Heart right ventricle (tissue), 16 donors: ENCODE results near the gene TOR1B. TPM values are rescaled to one million over a fixed set of nuclear protein-coding genes. Genes with fewer than 3 reads are reported as not detected.

ENCODE experiments used
- ATAC-seq, 8 donors: fragments of 200-7000 bp; cut with Tn5 transposase; one replicate each; pipeline ENCODE4 v1.9.1; 2020; ENCODE audit warnings: mild to moderate bottlenecking in 8 of 8, moderate library complexity in 8 of 8, moderate number of reproducible peaks in 1 of 8
- DNase-seq, 2 donors: peaks; one replicate each; pipeline ENCODE4 v3.0.0-alpha.2; 2020
- H3K27ac ChIP-seq, 10 donors: fragments of 200-600 bp; sonication (generic) in 2 of 10; one replicate each; pipeline versions ENCODE4 v1.5.0 to v1.8.0; 2020 to 2022; ENCODE audit warnings: mild to moderate bottlenecking in 3 of 10
- H3K27me3 ChIP-seq, 7 donors: fragments of 200-600 bp; one replicate each; pipeline ENCODE4 v1.8.0; 2021 to 2022; ENCODE audit warnings: mild to moderate bottlenecking in 2 of 7
- H3K36me3 ChIP-seq, 9 donors: fragments of 200-600 bp; sonication (generic) in 1 of 9; one replicate each; pipeline versions ENCODE4 v1.5.0 to v1.8.0; 2020 to 2022; ENCODE audit warnings: mild to moderate bottlenecking in 2 of 9
- H3K4me1 ChIP-seq, 9 donors: fragments of 200-600 bp; sonication (generic) in 1 of 9; one replicate each; pipeline versions ENCODE4 v1.5.0 to v1.8.0; 2020 to 2022; ENCODE audit warnings: mild to moderate bottlenecking in 4 of 9
- H3K4me3 ChIP-seq, 10 donors: fragments of 200-600 bp; sonication (generic) in 2 of 10; one replicate each; pipeline versions ENCODE4 v1.5.0 to v1.8.0; 2020 to 2022; ENCODE audit warnings: mild to moderate bottlenecking in 7 of 10, moderate library complexity in 2 of 10
- H3K9me3 ChIP-seq, 11 donors: fragments of 200-600 bp in 10 of 11; sonication (generic) in 2 of 11; one replicate each; pipeline versions ENCODE4 v1.5.0 to v1.8.0; 2013 to 2022; ENCODE audit warnings: mild to moderate bottlenecking in 2 of 11, control low read depth in 1 of 11, moderate library complexity in 1 of 11
- CTCF ChIP-seq, 9 donors: fragments of 200-600 bp; sonication (generic) in 2 of 9; IDR thresholded peaks; one replicate each; pipeline versions ENCODE4 v1.5.0 to v1.8.0; 2021 to 2022; ENCODE audit warnings: antibody characterized with exemption in 9 of 9, mild to moderate bottlenecking in 5 of 9, moderate library complexity in 1 of 9
- WGBS, 2 donors: extraction: QIAGEN DNeasy Blood & Tissue Kit; methylation state at CpG; one replicate each; pipeline ENCODE4 v1.1.7; 2013; ENCODE audit warnings: inconsistent platforms in 1 of 2; 5-methylcytosine and 5-hydroxymethylcytosine counted together
- intact Hi-C, 10 donors: fragments of 100-400 bp; cut with DNase I; formaldehyde crosslinking; loops; one replicate each; pipeline versions ENCODE4 v1.11.1 to v1.14.2; 2022
- polyA plus RNA-seq, 2 donors: library from polyadenylated mRNA; stranded (reverse); fragments of 200-250 nt; gene quantifications; one replicate each; pipeline ENCODE4 v1.2.3, GENCODE V29; 2013
- total RNA-seq, 10 donors: library from RNA; stranded (reverse); fragmentation: NEBNext Ultra II Directional in 3 of 10; extraction: Animal tissue kit (Norgen Biotek cat#: 25700) in 3 of 10; gene quantifications; one replicate each; pipeline versions ENCODE4 v1.2.1 to v1.2.4, GENCODE V29; 2021 to 2023
- donor health status: Arrhythmogenic right ventricular cardiomyopathy.
- donor health status: ischemic (EF 13 %, LVEDD 7.1; RV severe dilation, severe dysfunction).
- donor health status: healthy with polysubstance abuse.
- donor health status: DM: no; HTN: yes; CAD: no.
- donor health status: DM: no; HTN: no; CAD: no.
- donor health status: ischemic (EF 25% LVEDD 6.9; RV normal size, moderate dysfunction).
- donor health status: ischemic (EF 25% LVEDD 5.7; RV mildly dilated, moderate dysfunction).
- donor health status: healthy.
- donor health status: DM: yes; HTN: yes; CAD: no.
- donor health status: Ischemic cardiomyopathy.
- donor health status: ischemic (EF 35%, LVEDD 5.7; RV mildly dilated, moderate dysfunction).
- donor health status: nonischemic (EF 11% LVEDD 7.7; RV severe dilation, severe dysfunction).
- donor health status: DM: yes; HTN: yes; CAD: no.
- donor health status: PGD.
- donor health status: ischemic (EF 29% LVEDD 5.4; RV normal size, mild dysfunction).
- donor health status: nonischemic (EF 23%, LVEDD 6.1; RV moderate dilation, normal function).

Gene TOR1B
- total and polyA plus RNA-seq, 12 donors = 6.4 to 13.8 (median 11.0) TPM

GRCh38 chr9:129765764-129766317, 37.1 kb upstream of the TOR1B start:
- TF ChIP-seq CTCF (IDR thresholded peaks at IDR 0.05) = no peak
- DNase-seq = no peak

GRCh38 chr9:129768486-129768885, 34.5 kb upstream of the TOR1B start:
- Histone ChIP-seq H3K4me1 (peaks cover 0 to 10% (median 0%) of the 10 kb centered on the region in 9 donors), H3K27me3 (no peaks in the 10 kb centered on the region), H3K36me3 (no peaks in the 10 kb centered on the region), H3K9me3 (no peaks in the 10 kb centered on the region), H3K4me3 (no peak overlapping the region), H3K27ac (no peak overlapping the region)
- intact Hi-C loops = no loop called here
- 92 to 97% methylated on average over 6 of the region's 6 CpGs for WGBS, 2 donors
- no peak for ATAC-seq
- no peak for TF ChIP-seq CTCF (IDR thresholded peaks at IDR 0.05)
- no peak for DNase-seq

More at GRCh38 chr9:129765764-129766317, 37.1 kb upstream of the TOR1B start:
- no peaks in the 10 kb centered on the region for H3K9me3 ChIP-seq
- H3K4me3 ChIP-seq = no peak overlapping the region
- H3K36me3 ChIP-seq = no peaks in the 10 kb centered on the region
- WGBS, 2 donors = 93 to 94% methylated on average over 4 of the region's 4 CpGs
- no peak for ATAC-seq
- peaks cover 0 to 23% (median 6%) of the 10 kb centered on the region in 9 donors for H3K4me1 ChIP-seq
- peaks cover 0 to 3% (median 0%) of the 10 kb centered on the region in 7 donors for H3K27me3 ChIP-seq
- intact Hi-C loops = no loop called here
- no peak overlapping the region for H3K27ac ChIP-seq

GRCh38 chr9:129769669-129770068, 33.3 kb upstream of the TOR1B start:
- no peak for ATAC-seq
- intact Hi-C loops = loop anchor here in 1 of 10 donors (10.0 kb wide), 1 partner anchor 635 kb away; no protein-coding TSS in a partner anchor
- peaks cover 0 to 15% (median 0%) of the 10 kb centered on the region in 9 donors for H3K4me1 ChIP-seq
- TF ChIP-seq CTCF (IDR thresholded peaks at IDR 0.05) = no peak
- 84 to 85% methylated on average over 5 of the region's 5 CpGs for WGBS, 2 donors
- no peaks in the 10 kb centered on the region for H3K27me3 ChIP-seq
- no peak overlapping the region for H3K27ac ChIP-seq
- H3K4me3 ChIP-seq = no peak overlapping the region
- no peaks in the 10 kb centered on the region for H3K9me3 ChIP-seq
- no peak for DNase-seq
- no peaks in the 10 kb centered on the region for H3K36me3 ChIP-seq

GRCh38 chr9:129770741-129771140, 32.2 kb upstream of the TOR1B start:
- no peaks in the 10 kb centered on the region for H3K27me3 ChIP-seq
- 78 to 79% methylated on average over 5 of the region's 5 CpGs for WGBS, 2 donors
- no peak for ATAC-seq
- H3K27ac ChIP-seq = no peak overlapping the region
- H3K9me3 ChIP-seq = no peaks in the 10 kb centered on the region
- DNase-seq = no peak
- H3K36me3 ChIP-seq = no peaks in the 10 kb centered on the region
- H3K4me1 ChIP-seq = peaks cover 0 to 26% (median 0%) of the 10 kb centered on the region in 9 donors
- TF ChIP-seq CTCF (IDR thresholded peaks at IDR 0.05) = no peak
- no peak overlapping the region for H3K4me3 ChIP-seq
- intact Hi-C loops = loop anchor here in 1 of 10 donors (10.0 kb wide), 1 partner anchor 636 kb away; no protein-coding TSS in a partner anchor
